Measurements from ENCODE around the gene CA12.

CA12 gene

DNA sequence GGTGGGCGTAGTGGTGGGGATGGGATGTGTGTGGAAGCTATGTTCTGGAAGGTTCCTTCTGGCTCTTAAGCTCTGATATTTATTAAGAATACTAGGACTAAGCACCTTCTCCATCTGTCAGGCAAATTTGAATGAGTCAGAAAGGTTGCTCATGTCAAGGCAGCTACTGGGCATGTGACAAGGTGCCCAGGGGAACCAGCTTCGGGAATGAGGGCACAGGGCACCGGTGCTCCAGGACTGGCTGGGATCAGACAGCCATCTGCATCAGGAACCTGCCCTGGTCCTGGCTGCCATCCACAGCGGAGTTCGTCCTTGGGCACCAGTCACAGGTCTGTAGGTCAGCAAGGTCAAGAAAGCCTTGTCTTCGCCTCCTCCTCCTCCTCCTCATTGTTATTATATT lies 32.5 kb downstream of the CA12 start:
- H3K9me3 ChIP-seq (ENCODE audit: insufficient read depth, low read length, severe bottlenecking) = no peaks in the 10 kb centered on the region
- no peaks in the 10 kb centered on the region for H3K4me1 ChIP-seq (ENCODE audit: insufficient read depth, low read length)
- no peak overlapping the region for H2AFZ ChIP-seq (ENCODE audit: low read depth, low read length)
- H3K36me3 ChIP-seq (ENCODE audit: insufficient read depth, low read length) = no peaks in the 10 kb centered on the region
- no peak for DNase-seq
- H3K27ac ChIP-seq (ENCODE audit: low read length) = no peak overlapping the region
- no peak for ATAC-seq (ENCODE audit: insufficient read depth, low read depth)
- H3K4me3 ChIP-seq (ENCODE audit: low read depth in 1 of 2, low read length in 2 of 2) = no peak overlapping the region
- H3K27me3 ChIP-seq (ENCODE audit: insufficient read depth, low read length, poor library complexity) = no peaks in the 10 kb centered on the region
- TF ChIP-seq, protein P1, sequence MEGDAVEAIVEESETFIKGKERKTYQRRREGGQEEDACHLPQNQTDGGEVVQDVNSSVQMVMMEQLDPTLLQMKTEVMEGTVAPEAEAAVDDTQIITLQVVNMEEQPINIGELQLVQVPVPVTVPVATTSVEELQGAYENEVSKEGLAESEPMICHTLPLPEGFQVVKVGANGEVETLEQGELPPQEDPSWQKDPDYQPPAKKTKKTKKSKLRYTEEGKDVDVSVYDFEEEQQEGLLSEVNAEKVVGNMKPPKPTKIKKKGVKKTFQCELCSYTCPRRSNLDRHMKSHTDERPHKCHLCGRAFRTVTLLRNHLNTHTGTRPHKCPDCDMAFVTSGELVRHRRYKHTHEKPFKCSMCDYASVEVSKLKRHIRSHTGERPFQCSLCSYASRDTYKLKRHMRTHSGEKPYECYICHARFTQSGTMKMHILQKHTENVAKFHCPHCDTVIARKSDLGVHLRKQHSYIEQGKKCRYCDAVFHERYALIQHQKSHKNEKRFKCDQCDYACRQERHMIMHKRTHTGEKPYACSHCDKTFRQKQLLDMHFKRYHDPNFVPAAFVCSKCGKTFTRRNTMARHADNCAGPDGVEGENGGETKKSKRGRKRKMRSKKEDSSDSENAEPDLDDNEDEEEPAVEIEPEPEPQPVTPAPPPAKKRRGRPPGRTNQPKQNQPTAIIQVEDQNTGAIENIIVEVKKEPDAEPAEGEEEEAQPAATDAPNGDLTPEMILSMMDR (IDR thresholded peaks at IDR 0.05; ENCODE audit: borderline replicate concordance, extremely low read depth, low read length, poor library complexity, severe bottlenecking) = no peak
- no peak for TF ChIP-seq EZH2 (IDR thresholded peaks at IDR 0.05; ENCODE audit: borderline replicate concordance, low read depth, low read length, severe bottlenecking)
- no peak overlapping the region for H3K9ac ChIP-seq (ENCODE audit: low read depth, low read length)
- H4K20me1 ChIP-seq (ENCODE audit: insufficient read depth, low read length) = no peaks in the 10 kb centered on the region
- H3K4me2 ChIP-seq (ENCODE audit: insufficient read depth, low read length) = no peak overlapping the region
- no peaks in the 10 kb centered on the region for H3K79me2 ChIP-seq (ENCODE audit: insufficient read depth, low read length)

DNA sequence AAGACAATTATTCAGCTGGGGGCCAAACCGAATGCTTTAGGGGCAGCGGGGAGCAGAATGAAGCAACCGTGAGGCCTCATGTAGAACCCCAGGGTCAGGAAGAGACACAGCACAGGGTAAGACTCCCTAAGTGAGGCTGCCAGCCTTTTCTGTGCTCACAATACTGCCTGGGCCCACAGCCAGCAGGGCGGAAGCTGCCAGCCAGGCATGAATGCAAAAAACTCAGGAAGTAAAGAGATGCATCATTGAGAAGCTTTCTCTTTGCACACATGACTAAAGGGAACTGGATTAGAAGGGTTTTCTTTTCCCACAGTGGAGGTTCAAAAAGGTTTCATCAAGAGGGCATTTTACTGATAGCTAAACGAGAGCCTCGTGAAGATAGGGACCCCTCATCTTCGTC lies 33.3 kb downstream of the CA12 start:
- TF ChIP-seq, protein P1 (IDR thresholded peaks at IDR 0.05; ENCODE audit: borderline replicate concordance, extremely low read depth, low read length, poor library complexity, severe bottlenecking) = no peak
- no peak for TF ChIP-seq EZH2 (IDR thresholded peaks at IDR 0.05; ENCODE audit: borderline replicate concordance, low read depth, low read length, severe bottlenecking)
- H3K4me2 ChIP-seq (ENCODE audit: insufficient read depth, low read length) = no peak overlapping the region
- H3K4me1 ChIP-seq (ENCODE audit: insufficient read depth, low read length) = no peaks in the 10 kb centered on the region
- no peak overlapping the region for H3K4me3 ChIP-seq (ENCODE audit: low read depth in 1 of 2, low read length in 2 of 2)
- no peaks in the 10 kb centered on the region for H4K20me1 ChIP-seq (ENCODE audit: insufficient read depth, low read length)
- no peaks in the 10 kb centered on the region for H3K79me2 ChIP-seq (ENCODE audit: insufficient read depth, low read length)
- DNase-seq = no peak
- H3K36me3 ChIP-seq (ENCODE audit: insufficient read depth, low read length) = no peaks in the 10 kb centered on the region
- H3K9ac ChIP-seq (ENCODE audit: low read depth, low read length) = no peak overlapping the region
- ATAC-seq (ENCODE audit: insufficient read depth, low read depth) = no peak
- H3K9me3 ChIP-seq (ENCODE audit: insufficient read depth, low read length, severe bottlenecking) = no peaks in the 10 kb centered on the region
- no peak overlapping the region for H2AFZ ChIP-seq (ENCODE audit: low read depth, low read length)
- H3K27ac ChIP-seq (ENCODE audit: low read length) = no peak overlapping the region
- H3K27me3 ChIP-seq (ENCODE audit: insufficient read depth, low read length, poor library complexity) = no peaks in the 10 kb centered on the region

DNA sequence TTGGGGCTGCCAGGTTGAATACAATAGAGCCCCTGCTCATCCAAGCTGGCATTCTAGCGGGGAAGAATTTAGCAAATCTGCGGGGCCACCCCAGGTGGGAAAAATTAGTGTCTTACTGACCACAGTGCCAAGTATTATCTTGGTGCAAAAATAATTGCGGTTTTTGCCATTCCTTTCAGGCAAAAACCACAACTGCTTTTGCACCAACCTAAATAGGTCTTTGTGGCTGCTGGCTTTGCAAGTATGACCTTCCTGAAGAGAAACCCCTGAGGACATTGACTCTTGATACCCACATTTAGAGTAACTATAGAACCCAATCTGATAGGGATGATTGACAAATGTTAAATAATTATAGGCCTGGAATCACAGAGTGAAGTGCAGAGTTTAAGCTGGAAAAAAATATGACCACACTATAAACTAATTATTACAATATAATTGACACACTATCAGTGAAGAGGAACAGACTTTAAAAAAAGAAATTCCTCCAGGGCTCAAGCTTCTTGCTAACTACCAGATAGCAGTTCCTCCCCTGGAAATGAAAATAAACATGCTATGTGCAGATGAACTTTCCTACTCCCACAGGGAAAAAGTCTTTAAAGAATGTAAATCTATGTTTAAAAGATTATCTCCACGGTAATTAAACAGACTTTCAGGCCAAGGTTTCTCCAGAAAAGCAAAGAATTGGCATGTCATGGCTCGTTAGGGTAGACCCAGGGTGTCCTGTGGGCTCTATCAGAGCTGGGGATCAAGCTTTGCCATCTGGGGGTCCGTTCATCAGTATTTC lies 34.4 kb downstream of the CA12 start:
- Histone ChIP-seq H3K36me3 (ENCODE audit: insufficient read depth, low read length) (no peaks in the 10 kb centered on the region), H4K20me1 (ENCODE audit: insufficient read depth, low read length) (no peaks in the 10 kb centered on the region), H3K9me3 (ENCODE audit: insufficient read depth, low read length, severe bottlenecking) (no peaks in the 10 kb centered on the region), H3K4me3 (ENCODE audit: low read depth in 1 of 2, low read length in 2 of 2) (no peak overlapping the region), H3K27ac (ENCODE audit: low read length) (no peak overlapping the region), H3K4me2 (ENCODE audit: insufficient read depth, low read length) (no peak overlapping the region), H2AFZ (ENCODE audit: low read depth, low read length) (no peak overlapping the region), H3K79me2 (ENCODE audit: insufficient read depth, low read length) (no peaks in the 10 kb centered on the region), H3K27me3 (ENCODE audit: insufficient read depth, low read length, poor library complexity) (no peaks in the 10 kb centered on the region), H3K4me1 (ENCODE audit: insufficient read depth, low read length) (no peaks in the 10 kb centered on the region), H3K9ac (ENCODE audit: low read depth, low read length) (no peak overlapping the region)
- ATAC-seq (ENCODE audit: insufficient read depth, low read depth) (no peak), DNase-seq (no peak)
- TF ChIP-seq, protein P1 (IDR thresholded peaks at IDR 0.05; ENCODE audit: borderline replicate concordance, extremely low read depth, low read length, poor library complexity, severe bottlenecking) = no peak
- no peak for TF ChIP-seq EZH2 (IDR thresholded peaks at IDR 0.05; ENCODE audit: borderline replicate concordance, low read depth, low read length, severe bottlenecking)

Measured in DND-41 (cell line).